Islet precursor cell (in vitro differentiated cells): Measurements from ENCODE around the gene GRXCR2.
"Not testable (repeated sequence)": the region's sequence is repeated elsewhere in the genome, so short reads cannot be mapped to it uniquely, and the experiment has no call there.

Experiments used
- DNase-seq: peaks from one replicate; pipeline ENCODE4 v3.0.0-alpha.2; 2018

The GRXCR2 gene

GRCh38 chr5:145872914-145873313, at the start of gene GRXCR2:
TSS of gene GRXCR2 (minus strand) at chr5:145873014. CDS start at chr5:145872968, 46 bp downstream.
- DNase-seq = no peak

GRCh38 chr5:145922059-145922458, 49.2 kb upstream of the GRXCR2 start:
- no peak for DNase-seq

GRCh38 chr5:145921211-145921610, 48.4 kb upstream of the GRXCR2 start:
- no peak for DNase-seq

GRCh38 chr5:145920542-145921210, 47.9 kb upstream of the GRXCR2 start:
- no peak for DNase-seq

- no peak for DNase-seq
Observed at GRCh38 chr5:145919413-145919812, 46.6 kb upstream of the GRXCR2 start.

- no peak for DNase-seq
Observed at GRCh38 chr5:145918397-145918796, 45.6 kb upstream of the GRXCR2 start.

- no peak for DNase-seq
Observed at GRCh38 chr5:145917288-145917687, 44.5 kb upstream of the GRXCR2 start.

GRCh38 chr5:145915970-145916638, 43.3 kb upstream of the GRXCR2 start:
- no peak for DNase-seq

- no peak for DNase-seq
Observed at GRCh38 chr5:145913701-145914100, 40.9 kb upstream of the GRXCR2 start.

- DNase-seq = no peak
Observed at GRCh38 chr5:145912594-145912993, 39.8 kb upstream of the GRXCR2 start.

GRCh38 chr5:145912019-145912418, 39.2 kb upstream of the GRXCR2 start:
- DNase-seq = no peak

GRCh38 chr5:145911164-145911563, 38.4 kb upstream of the GRXCR2 start:
- DNase-seq = no peak

GRCh38 chr5:145908206-145908960, 35.6 kb upstream of the GRXCR2 start:
- DNase-seq = no peak

- DNase-seq = no peak
Observed at GRCh38 chr5:145906401-145906800, 33.6 kb upstream of the GRXCR2 start.

GRCh38 chr5:145904743-145905142, 31.9 kb upstream of the GRXCR2 start:
- DNase-seq = no peak

- DNase-seq = no peak
Observed at GRCh38 chr5:145903867-145904266, 31.1 kb upstream of the GRXCR2 start.

- no peak for DNase-seq
Observed at GRCh38 chr5:145903113-145903512, 30.3 kb upstream of the GRXCR2 start.

GRCh38 chr5:145902421-145902820, 29.6 kb upstream of the GRXCR2 start:
- DNase-seq = no peak

GRCh38 chr5:145898171-145898570, 25.4 kb upstream of the GRXCR2 start:
- DNase-seq = no peak

- DNase-seq = not testable (repeated sequence)
Observed at GRCh38 chr5:145891378-145891777, 18.6 kb upstream of the GRXCR2 start.

GRCh38 chr5:145889611-145890010, 16.8 kb upstream of the GRXCR2 start:
- no peak for DNase-seq

GRCh38 chr5:145887976-145888574, 15.3 kb upstream of the GRXCR2 start:
- DNase-seq = peak; percentile 74

- no peak for DNase-seq
Observed at GRCh38 chr5:145887217-145887616, 14.4 kb upstream of the GRXCR2 start.

- DNase-seq = no peak
Observed at GRCh38 chr5:145874765-145875164, 2.0 kb upstream of the GRXCR2 start.
